Measurements from ENCODE around the gene EHD4.

DNA sequence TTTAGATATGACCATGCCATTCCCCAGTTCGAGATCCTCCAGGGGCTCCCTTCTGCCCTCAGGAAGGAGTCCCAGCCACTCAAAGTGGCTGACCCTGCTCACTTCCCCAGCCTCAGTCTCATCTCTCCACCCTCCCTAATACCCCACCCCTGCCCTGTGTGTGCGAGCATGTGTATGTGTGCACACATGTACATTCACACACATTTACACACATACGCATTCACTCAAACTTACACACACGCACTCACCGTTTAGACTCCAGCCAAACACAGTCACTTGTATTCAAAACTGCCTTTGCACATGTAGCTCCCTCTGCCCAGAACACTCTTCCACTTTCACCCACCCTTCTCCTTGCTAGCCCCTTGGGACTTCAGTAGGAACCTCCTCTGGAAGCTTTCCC lies 37.1 kb upstream of the EHD4 start:
- TF ChIP-seq, protein P1, sequence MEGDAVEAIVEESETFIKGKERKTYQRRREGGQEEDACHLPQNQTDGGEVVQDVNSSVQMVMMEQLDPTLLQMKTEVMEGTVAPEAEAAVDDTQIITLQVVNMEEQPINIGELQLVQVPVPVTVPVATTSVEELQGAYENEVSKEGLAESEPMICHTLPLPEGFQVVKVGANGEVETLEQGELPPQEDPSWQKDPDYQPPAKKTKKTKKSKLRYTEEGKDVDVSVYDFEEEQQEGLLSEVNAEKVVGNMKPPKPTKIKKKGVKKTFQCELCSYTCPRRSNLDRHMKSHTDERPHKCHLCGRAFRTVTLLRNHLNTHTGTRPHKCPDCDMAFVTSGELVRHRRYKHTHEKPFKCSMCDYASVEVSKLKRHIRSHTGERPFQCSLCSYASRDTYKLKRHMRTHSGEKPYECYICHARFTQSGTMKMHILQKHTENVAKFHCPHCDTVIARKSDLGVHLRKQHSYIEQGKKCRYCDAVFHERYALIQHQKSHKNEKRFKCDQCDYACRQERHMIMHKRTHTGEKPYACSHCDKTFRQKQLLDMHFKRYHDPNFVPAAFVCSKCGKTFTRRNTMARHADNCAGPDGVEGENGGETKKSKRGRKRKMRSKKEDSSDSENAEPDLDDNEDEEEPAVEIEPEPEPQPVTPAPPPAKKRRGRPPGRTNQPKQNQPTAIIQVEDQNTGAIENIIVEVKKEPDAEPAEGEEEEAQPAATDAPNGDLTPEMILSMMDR (conservative IDR thresholded peaks at IDR 0.05; ENCODE audit: low read length), result no peak
- TF ChIP-seq EZH2phosphoT487 (IDR thresholded peaks at IDR 0.05; ENCODE audit: borderline replicate concordance), result no peak

All from Loucy (cell line).